ENCODE data around the gene SIAH2. TPM values are rescaled to one million over a fixed set of nuclear protein-coding genes. Genes with fewer than 3 reads are reported as not detected.

Gene SIAH2
- total and polyA plus RNA-seq, 2 of the 8 experiments (the other 6 are each of a cell fraction or from before 2014, with no cell fraction given), result 23.9 to 34.2 TPM

- Histone ChIP-seq H2BK20ac (ENCODE audit: low read length) (no peak overlapping the region), H2BK120ac (replicated peaks; ENCODE audit: low read depth, low read length) (no peak overlapping the region), H3K79me1 (ENCODE audit: low read depth, low read length) (no peaks in the 10 kb centered on the region), H3K56ac (replicated peaks; ENCODE audit: insufficient read length, low read depth, low read length) (no peak overlapping the region), H4K91ac (replicated peaks; ENCODE audit: insufficient read length, low read length) (no peak overlapping the region), H3K18ac (ENCODE audit: extremely low read depth, low read length) (no peak overlapping the region; the same call in 1 of the 2 replicates), H4K8ac (ENCODE audit: extremely low read depth, insufficient read depth, low read length) (no peak overlapping the region), H2AK5ac (ENCODE audit: low read depth, low read length) (no peak overlapping the region; the same call in 1 of the 2 replicates), H4K20me1 (replicated peaks in 1 of 2; ENCODE audit: control insufficient read depth in 1 of 2, insufficient read depth in 2 of 2, low read length in 2 of 2) (no peaks in the 10 kb centered on the region), H3K9ac (replicated peaks in 1 of 4; ENCODE audit: extremely low read depth in 1 of 4, low read depth in 3 of 4, low read length in 3 of 4) (no peak overlapping the region), H2AFZ (ENCODE audit: low read length) (no peak overlapping the region), H4K5ac (ENCODE audit: insufficient read length, low read depth, low read length) (no peak overlapping the region), H3K4ac (replicated peaks; ENCODE audit: insufficient read length, low read depth, low read length) (no peak overlapping the region), H3K36me3 (ENCODE audit: control insufficient read depth in 2 of 4, insufficient read depth in 4 of 4, low read length in 3 of 4) (no peaks in the 10 kb centered on the region), H3K27me3 (replicated peaks in 1 of 4; ENCODE audit: control insufficient read depth in 3 of 4, extremely low read depth in 1 of 4, insufficient read depth in 3 of 4, low read length in 3 of 4) (no peaks in the 10 kb centered on the region), H2BK12ac (ENCODE audit: low read depth, low read length) (no peak overlapping the region), H3K23me2 (ENCODE audit: low read depth, low read length) (no peaks in the 10 kb centered on the region), H3K14ac (ENCODE audit: insufficient read length) (no peak overlapping the region), H3K79me2 (ENCODE audit: control insufficient read depth in 1 of 2, insufficient read depth in 2 of 2, low read length in 2 of 2) (no peaks in the 10 kb centered on the region), H3K4me1 (replicated peaks in 1 of 4; ENCODE audit: control insufficient read depth in 3 of 4, insufficient read depth in 4 of 4, low read length in 3 of 4) (peaks cover 0 to 9% (median 4%) of the 10 kb centered on the region in 4 experiments; a peak in 5 of 7 replicates), H3K4me2 (ENCODE audit: insufficient read depth in 1 of 2, low read depth in 2 of 2, low read length in 2 of 2) (peak overlapping the region in 1 of 2 experiments; percentile 7; a peak in 1 of 4 replicates), H3K4me3 (ENCODE audit: extremely low read depth in 1 of 4, insufficient read depth in 2 of 4, low read depth in 3 of 4, low read length in 4 of 4) (no peak overlapping the region), H3K23ac (ENCODE audit: insufficient read length) (no peak overlapping the region), H2BK15ac (ENCODE audit: low read length) (no peak overlapping the region), H2BK5ac (ENCODE audit: low read depth, low read length) (no peak overlapping the region), H3K27ac (ENCODE audit: low read depth, low read length) (no peak overlapping the region), H3K9me3 (ENCODE audit: insufficient read depth in 2 of 2, low read depth in 1 of 2, low read length in 1 of 2) (no peaks in the 10 kb centered on the region)
- WGBS, 2 experiments (ENCODE audit: extremely low coverage in 1 of 2, insufficient coverage in 1 of 2, insufficient read length in 1 of 2, insufficient replicate concordance in 2 of 2, low coverage in 1 of 2, low lambda C conversion rate in 2 of 2, missing lambda C conversion rate in 1 of 2), result 28% methylated on average over 2 of the region's 2 CpGs; no CpG with 5 or more reads in 1 of the 2 experiments
- DNase-seq (ENCODE audit: low read depth in 1 of 2, low spot score in 2 of 2) (peak in 1 of 2 experiments; percentile 47), FAIRE-seq (no peak)
- CTCF ChIA-PET (ENCODE audit: partially characterized antibody), result interaction anchor here (1.0 to 1.9 kb wide), 4 partner anchors 13 to 43 kb away, joined by 3 to 7 read pairs (median 4); no protein-coding TSS in a partner anchor
- TF ChIP-seq TCF12 (IDR thresholded peaks at IDR 0.05; ENCODE audit: low read depth, low read length), result 0 out of 2 replicates have a peak, but pooled peaks have one; percentile 7
- no peak for TF ChIP-seq CHD1 (IDR thresholded peaks at IDR 0.05; ENCODE audit: low read depth, low read length)
- TF ChIP-seq GTF2F1 (IDR thresholded peaks at IDR 0.05; ENCODE audit: borderline replicate concordance, low read depth, low read length), result no peak
- TF ChIP-seq TEAD4 (IDR thresholded peaks at IDR 0.05; ENCODE audit: low read depth, low read length), result peak; percentile 63
- TF ChIP-seq CEBPB (IDR thresholded peaks at IDR 0.05; ENCODE audit: low read depth, low read length), result peak; percentile 49; the same call in 1 of the 2 replicates
- TF ChIP-seq JUN (IDR thresholded peaks at IDR 0.05; ENCODE audit: low read depth, low read length), result peak; percentile 65; the same call in 1 of the 2 replicates
- TF ChIP-seq HDAC2 (IDR thresholded peaks at IDR 0.05; ENCODE audit: borderline replicate concordance in 1 of 2, low read depth in 2 of 2, low read length in 2 of 2), result no peak
- TF ChIP-seq, protein P1, sequence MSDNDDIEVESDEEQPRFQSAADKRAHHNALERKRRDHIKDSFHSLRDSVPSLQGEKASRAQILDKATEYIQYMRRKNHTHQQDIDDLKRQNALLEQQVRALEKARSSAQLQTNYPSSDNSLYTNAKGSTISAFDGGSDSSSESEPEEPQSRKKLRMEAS (IDR thresholded peaks at IDR 0.05), result peak; percentile 20; the same call in 1 of the 2 replicates
- TF ChIP-seq JUND (IDR thresholded peaks at IDR 0.05; ENCODE audit: low read length), result peak; percentile 68
- TF ChIP-seq SP1 (IDR thresholded peaks at IDR 0.05; ENCODE audit: low read depth, low read length), result peak; percentile 38; the same call in 1 of the 2 replicates
- TF ChIP-seq TBP (IDR thresholded peaks at IDR 0.05; ENCODE audit: low read depth, low read length), result peak; percentile 13; the same call in 1 of the 2 replicates
- TF ChIP-seq ATF2 (IDR thresholded peaks at IDR 0.05; ENCODE audit: low read length), result peak; percentile 78
- POLR2A ChIA-PET (ENCODE audit: partially characterized antibody), result interaction anchor here (0.9 to 1.4 kb wide), 3 partner anchors 18 to 33 kb away, joined by 3 to 8 read pairs (median 3); partner anchors contain the start of genes ERICH6 and SIAH2
Observed at GRCh38 chr3:150736316-150736719, 26.7 kb downstream of the SIAH2 start.
